ENCODE measurements around the gene LRRC9.

The LRRC9 gene

DNA sequence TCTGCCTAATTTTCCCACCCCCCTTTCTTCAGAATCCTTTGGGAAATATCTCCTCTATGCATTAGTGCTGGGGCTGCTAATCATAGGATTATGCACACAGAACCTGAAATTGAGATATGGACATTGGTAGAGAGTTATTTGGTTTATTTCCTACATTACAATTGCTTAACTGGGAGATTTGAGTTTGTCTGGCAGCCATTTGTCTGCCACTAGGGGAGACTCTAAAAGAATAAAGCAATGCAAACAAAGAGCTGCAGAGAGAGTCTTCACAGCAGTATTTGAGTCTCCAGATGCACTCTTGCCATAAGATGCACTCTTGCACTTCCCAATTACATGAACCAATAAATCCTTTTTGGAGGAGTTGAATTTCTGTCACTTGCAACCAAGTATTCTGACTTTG is 159.8 kb downstream of the LRRC9 start:
- Histone ChIP-seq H3K4me3 (ENCODE audit: low read length) (no peak overlapping the region), H3K27me3 (ENCODE audit: insufficient read depth, low read length, poor library complexity) (no peaks in the 10 kb centered on the region), H3K18ac (ENCODE audit: low read length) (no peak overlapping the region), H3K4me2 (ENCODE audit: low read length) (no peak overlapping the region), H3K9ac (ENCODE audit: low read length) (no peak overlapping the region), H3K79me2 (ENCODE audit: control insufficient read depth, insufficient read depth, low read length) (no peaks in the 10 kb centered on the region), H2AK5ac (ENCODE audit: low read length) (no peak overlapping the region), H3K23ac (ENCODE audit: low read length) (no peak overlapping the region), H3K79me1 (ENCODE audit: low read length) (no peaks in the 10 kb centered on the region), H3K27ac (ENCODE audit: low read depth, low read length) (no peak overlapping the region), H3K4ac (ENCODE audit: low read depth, low read length) (no peak overlapping the region), H3K4me1 (ENCODE audit: control insufficient read depth, low read depth, low read length) (no peaks in the 10 kb centered on the region), H2BK15ac (replicated peaks; ENCODE audit: low read depth) (no peak overlapping the region), H4K8ac (ENCODE audit: low read depth, low read length) (no peak overlapping the region), H3K56ac (ENCODE audit: low read length) (no peak overlapping the region), H2BK5ac (ENCODE audit: low read length) (no peak overlapping the region), H2BK120ac (ENCODE audit: low read depth, low read length) (no peak overlapping the region), H4K5ac (ENCODE audit: low read length) (no peak overlapping the region), H3K36me3 (ENCODE audit: control insufficient read depth, insufficient read depth, low read length) (no peaks in the 10 kb centered on the region)
- no peak for DNase-seq

DNA sequence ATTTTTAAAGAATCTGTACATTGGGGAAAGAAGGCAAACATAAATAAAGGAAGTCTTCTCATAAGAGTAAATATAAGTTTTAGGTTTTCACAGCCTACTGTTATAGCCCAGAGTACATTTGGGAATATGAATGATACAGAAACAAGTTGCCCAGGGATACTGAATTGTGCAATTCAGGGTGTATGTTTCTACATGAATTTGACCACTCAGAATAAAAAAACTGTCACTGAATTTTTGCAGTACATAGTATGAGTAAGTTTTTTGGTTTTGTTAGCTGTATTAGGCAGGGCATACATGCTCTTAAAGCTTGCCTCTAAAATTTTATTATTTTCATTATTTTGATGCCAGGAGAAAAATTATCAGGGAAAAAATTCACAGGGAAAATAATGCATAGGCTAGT is 165.1 kb downstream of the LRRC9 start:
- Histone ChIP-seq H3K18ac (ENCODE audit: low read length) (no peak overlapping the region), H3K4ac (ENCODE audit: low read depth, low read length) (no peak overlapping the region), H3K4me3 (ENCODE audit: low read length) (no peak overlapping the region), H3K23ac (ENCODE audit: low read length) (no peak overlapping the region), H4K5ac (ENCODE audit: low read length) (no peak overlapping the region), H3K36me3 (ENCODE audit: control insufficient read depth, insufficient read depth, low read length) (no peaks in the 10 kb centered on the region), H2BK15ac (replicated peaks; ENCODE audit: low read depth) (no peak overlapping the region), H3K56ac (ENCODE audit: low read length) (no peak overlapping the region), H3K27ac (ENCODE audit: low read depth, low read length) (no peak overlapping the region), H3K4me2 (ENCODE audit: low read length) (no peak overlapping the region), H3K4me1 (ENCODE audit: control insufficient read depth, low read depth, low read length) (no peaks in the 10 kb centered on the region), H2AK5ac (ENCODE audit: low read length) (no peak overlapping the region), H3K79me2 (ENCODE audit: control insufficient read depth, insufficient read depth, low read length) (no peaks in the 10 kb centered on the region), H4K8ac (ENCODE audit: low read depth, low read length) (no peak overlapping the region), H2BK120ac (ENCODE audit: low read depth, low read length) (no peak overlapping the region), H3K27me3 (ENCODE audit: insufficient read depth, low read length, poor library complexity) (no peaks in the 10 kb centered on the region), H3K79me1 (ENCODE audit: low read length) (no peaks in the 10 kb centered on the region), H3K9ac (ENCODE audit: low read length) (no peak overlapping the region), H2BK5ac (ENCODE audit: low read length) (no peak overlapping the region)
- DNase-seq: no peak

DNA sequence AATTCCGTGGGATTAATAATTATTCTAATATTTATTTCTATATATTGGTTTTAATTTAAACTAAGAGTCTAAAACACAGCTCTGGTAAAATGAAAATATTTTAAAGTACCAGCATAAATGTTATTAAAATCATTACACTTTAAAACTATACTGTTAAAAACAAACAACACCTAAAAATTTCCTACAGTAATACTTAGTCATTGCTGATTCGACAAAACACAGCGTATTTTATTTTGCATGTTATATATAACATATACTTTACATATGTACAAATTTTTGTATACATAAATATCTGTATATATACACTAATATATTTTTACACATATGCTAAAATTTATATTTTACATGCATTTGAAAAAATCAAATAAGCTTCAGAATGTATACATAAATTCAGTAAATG is 165.7 kb downstream of the LRRC9 start:
- Histone ChIP-seq H3K79me1 (ENCODE audit: low read length) (no peaks in the 10 kb centered on the region), H3K4me1 (ENCODE audit: control insufficient read depth, low read depth, low read length) (no peaks in the 10 kb centered on the region), H3K18ac (ENCODE audit: low read length) (no peak overlapping the region), H4K8ac (ENCODE audit: low read depth, low read length) (no peak overlapping the region), H2BK15ac (replicated peaks; ENCODE audit: low read depth) (no peak overlapping the region), H3K4me3 (ENCODE audit: low read length) (no peak overlapping the region), H4K5ac (ENCODE audit: low read length) (no peak overlapping the region), H2BK120ac (ENCODE audit: low read depth, low read length) (no peak overlapping the region), H3K9ac (ENCODE audit: low read length) (no peak overlapping the region), H3K79me2 (ENCODE audit: control insufficient read depth, insufficient read depth, low read length) (no peaks in the 10 kb centered on the region), H3K56ac (ENCODE audit: low read length) (no peak overlapping the region), H3K36me3 (ENCODE audit: control insufficient read depth, insufficient read depth, low read length) (no peaks in the 10 kb centered on the region), H3K4me2 (ENCODE audit: low read length) (no peak overlapping the region), H3K27ac (ENCODE audit: low read depth, low read length) (no peak overlapping the region), H3K4ac (ENCODE audit: low read depth, low read length) (no peak overlapping the region), H3K27me3 (ENCODE audit: insufficient read depth, low read length, poor library complexity) (no peaks in the 10 kb centered on the region), H2AK5ac (ENCODE audit: low read length) (no peak overlapping the region), H3K23ac (ENCODE audit: low read length) (no peak overlapping the region), H2BK5ac (ENCODE audit: low read length) (no peak overlapping the region)
- DNase-seq: no peak
- 100% methylated on average over 2 of the region's 3 CpGs for WGBS (ENCODE audit: extremely low coverage, insufficient coverage, low lambda C conversion rate)

DNA sequence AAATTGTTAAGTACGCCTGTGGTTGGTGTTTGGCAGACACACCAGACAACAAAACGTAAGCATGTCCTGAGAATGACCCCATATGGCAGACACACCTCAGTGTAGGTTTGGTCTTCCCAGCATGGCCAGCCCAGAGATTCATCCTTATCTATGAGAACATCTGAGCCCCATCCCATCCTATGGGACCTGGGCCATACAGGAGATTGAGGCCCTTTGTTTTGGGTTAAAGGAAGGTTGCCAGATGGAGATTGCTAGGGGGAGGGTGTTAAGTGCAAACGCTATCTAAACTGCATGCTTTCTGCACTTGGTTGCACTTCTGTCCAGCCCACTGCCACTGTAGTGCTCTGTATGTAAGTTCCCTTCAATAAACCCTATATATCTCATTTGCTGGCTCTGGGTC is 167.7 kb downstream of the LRRC9 start:
- no peak overlapping the region for H4K8ac ChIP-seq (ENCODE audit: low read depth, low read length)
- WGBS (ENCODE audit: extremely low coverage, insufficient coverage, low lambda C conversion rate): no CpG with 5 or more reads among the region's 3 CpGs
- H2BK5ac ChIP-seq (ENCODE audit: low read length): no peak overlapping the region
- H3K23ac ChIP-seq (ENCODE audit: low read length): no peak overlapping the region
- H2AK5ac ChIP-seq (ENCODE audit: low read length): no peak overlapping the region
- H4K5ac ChIP-seq (ENCODE audit: low read length): no peak overlapping the region
- no peak overlapping the region for H2BK120ac ChIP-seq (ENCODE audit: low read depth, low read length)
- H3K56ac ChIP-seq (ENCODE audit: low read length): no peak overlapping the region
- no peaks in the 10 kb centered on the region for H3K79me1 ChIP-seq (ENCODE audit: low read length)
- H3K79me2 ChIP-seq (ENCODE audit: control insufficient read depth, insufficient read depth, low read length): peaks cover 4% of the 10 kb centered on the region
- H3K4me2 ChIP-seq (ENCODE audit: low read length): no peak overlapping the region
- H3K4me3 ChIP-seq (ENCODE audit: low read length): no peak overlapping the region
- no peak overlapping the region for H3K9ac ChIP-seq (ENCODE audit: low read length)
- no peak overlapping the region for H3K18ac ChIP-seq (ENCODE audit: low read length)
- H3K4me1 ChIP-seq (ENCODE audit: control insufficient read depth, low read depth, low read length): no peaks in the 10 kb centered on the region
- DNase-seq: peak; percentile 24
- H2BK15ac ChIP-seq (replicated peaks; ENCODE audit: low read depth): no peak overlapping the region
- no peak overlapping the region for H3K4ac ChIP-seq (ENCODE audit: low read depth, low read length)
- no peak overlapping the region for H3K27ac ChIP-seq (ENCODE audit: low read depth, low read length)
- no peaks in the 10 kb centered on the region for H3K36me3 ChIP-seq (ENCODE audit: control insufficient read depth, insufficient read depth, low read length)
- no peaks in the 10 kb centered on the region for H3K27me3 ChIP-seq (ENCODE audit: insufficient read depth, low read length, poor library complexity)

DNA sequence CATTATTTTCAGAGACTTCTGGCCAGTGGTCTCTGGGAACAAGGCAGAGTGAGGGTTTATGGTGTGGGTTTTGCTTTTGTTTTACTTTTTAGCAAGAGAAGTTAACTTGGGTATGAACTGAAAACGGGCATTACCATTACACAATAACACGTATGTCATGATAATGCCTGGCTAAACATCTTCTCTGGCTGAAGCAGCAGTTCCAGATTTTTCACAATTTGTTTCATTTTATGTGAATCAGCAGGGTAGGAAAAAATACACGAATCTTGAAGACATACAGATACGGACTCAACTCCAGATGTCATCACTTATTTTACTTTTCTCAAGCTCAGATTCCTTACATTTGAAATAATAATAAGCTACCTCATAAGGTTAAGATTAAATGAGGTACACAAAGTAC is 169.3 kb downstream of the LRRC9 start:
- H2BK5ac ChIP-seq (ENCODE audit: low read length): no peak overlapping the region
- H3K9ac ChIP-seq (ENCODE audit: low read length): no peak overlapping the region
- WGBS (ENCODE audit: extremely low coverage, insufficient coverage, low lambda C conversion rate): no CpG with 5 or more reads among the region's 4 CpGs
- H2BK15ac ChIP-seq (replicated peaks; ENCODE audit: low read depth): no peak overlapping the region
- no peaks in the 10 kb centered on the region for H3K27me3 ChIP-seq (ENCODE audit: insufficient read depth, low read length, poor library complexity)
- no peak overlapping the region for H4K8ac ChIP-seq (ENCODE audit: low read depth, low read length)
- H3K4me1 ChIP-seq (ENCODE audit: control insufficient read depth, low read depth, low read length): peaks cover 2% of the 10 kb centered on the region
- no peak overlapping the region for H2AK5ac ChIP-seq (ENCODE audit: low read length)
- no peaks in the 10 kb centered on the region for H3K36me3 ChIP-seq (ENCODE audit: control insufficient read depth, insufficient read depth, low read length)
- no peak overlapping the region for H3K4ac ChIP-seq (ENCODE audit: low read depth, low read length)
- H3K23ac ChIP-seq (ENCODE audit: low read length): no peak overlapping the region
- H3K18ac ChIP-seq (ENCODE audit: low read length): no peak overlapping the region
- peaks cover 16% of the 10 kb centered on the region for H3K79me2 ChIP-seq (ENCODE audit: control insufficient read depth, insufficient read depth, low read length)
- DNase-seq: no peak
- H3K56ac ChIP-seq (ENCODE audit: low read length): no peak overlapping the region
- H3K79me1 ChIP-seq (ENCODE audit: low read length): no peaks in the 10 kb centered on the region
- no peak overlapping the region for H3K27ac ChIP-seq (ENCODE audit: low read depth, low read length)
- no peak overlapping the region for H2BK120ac ChIP-seq (ENCODE audit: low read depth, low read length)
- H3K4me3 ChIP-seq (ENCODE audit: low read length): no peak overlapping the region
- H4K5ac ChIP-seq (ENCODE audit: low read length): no peak overlapping the region
- H3K4me2 ChIP-seq (ENCODE audit: low read length): no peak overlapping the region

DNA sequence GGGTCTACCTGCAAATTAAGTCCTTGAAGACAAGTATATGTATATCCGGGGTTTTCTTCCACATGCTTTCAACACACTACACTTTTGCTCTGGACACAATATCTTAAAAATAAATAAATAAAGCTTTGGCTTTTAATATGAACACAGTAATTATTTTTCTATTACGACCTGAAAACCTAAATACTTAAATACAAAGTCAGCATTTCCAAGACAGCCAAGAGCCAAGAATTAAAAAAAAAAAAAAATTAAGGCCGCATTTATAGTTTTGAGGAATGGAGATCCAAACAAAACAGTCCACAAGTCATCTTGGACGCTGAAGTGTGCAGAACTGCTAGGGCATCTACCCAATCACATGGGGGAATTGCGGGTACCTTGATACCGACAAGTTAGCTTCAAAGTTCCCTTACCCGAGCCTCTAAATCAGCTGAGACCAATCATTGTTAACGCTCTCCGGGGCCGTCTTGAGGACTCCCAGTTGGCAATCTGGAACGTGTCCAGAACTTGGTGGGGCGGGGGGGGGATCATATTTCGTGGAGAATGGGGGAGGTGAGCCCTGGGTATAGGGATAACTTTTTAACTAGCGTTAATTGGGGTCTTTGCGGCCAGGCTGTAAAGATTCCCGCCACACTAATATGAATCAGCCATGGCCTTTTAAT is 171.0 kb downstream of the LRRC9 start:
- no CpG with 5 or more reads among the region's 16 CpGs for WGBS (ENCODE audit: extremely low coverage, insufficient coverage, low lambda C conversion rate)

More for the DNA sequence above, 171.0 kb downstream of the LRRC9 start:
- Histone ChIP-seq H3K23ac (ENCODE audit: low read length) (no peak overlapping the region), H3K4ac (ENCODE audit: low read depth, low read length) (peak overlapping the region; percentile 87), H3K79me2 (ENCODE audit: control insufficient read depth, insufficient read depth, low read length) (peaks cover 30% of the 10 kb centered on the region), H3K56ac (ENCODE audit: low read length) (peak overlapping the region; percentile 98), H2BK120ac (ENCODE audit: low read depth, low read length) (no peak overlapping the region), H3K36me3 (ENCODE audit: control insufficient read depth, insufficient read depth, low read length) (no peaks in the 10 kb centered on the region), H3K9ac (ENCODE audit: low read length) (peak overlapping the region; percentile 84), H3K4me3 (ENCODE audit: low read length) (peak overlapping the region; percentile 69), H3K4me1 (ENCODE audit: control insufficient read depth, low read depth, low read length) (peaks cover 5% of the 10 kb centered on the region), H3K4me2 (ENCODE audit: low read length) (peak overlapping the region; percentile 53), H2BK5ac (ENCODE audit: low read length) (no peak overlapping the region), H2BK15ac (replicated peaks; ENCODE audit: low read depth) (no peak overlapping the region), H4K5ac (ENCODE audit: low read length) (no peak overlapping the region), H3K79me1 (ENCODE audit: low read length) (peaks cover 4% of the 10 kb centered on the region), H3K18ac (ENCODE audit: low read length) (peak overlapping the region; percentile 84), H4K8ac (ENCODE audit: low read depth, low read length) (peak overlapping the region; percentile 70), H3K27me3 (ENCODE audit: insufficient read depth, low read length, poor library complexity) (no peaks in the 10 kb centered on the region), H3K27ac (ENCODE audit: low read depth, low read length) (no peak overlapping the region), H2AK5ac (ENCODE audit: low read length) (no peak overlapping the region)
- DNase-seq: peak; percentile 36
